Measurements from ENCODE around the gene ZNF808. TPM values are rescaled to one million over a fixed set of nuclear protein-coding genes. Genes with fewer than 3 reads are reported as not detected.

ZNF808 gene
- total and polyA plus RNA-seq, 2 of the 13 experiments (the other 11 are each of a cell fraction or from before 2014, with no cell fraction given), result 3.0 to 7.4 TPM

DNA sequence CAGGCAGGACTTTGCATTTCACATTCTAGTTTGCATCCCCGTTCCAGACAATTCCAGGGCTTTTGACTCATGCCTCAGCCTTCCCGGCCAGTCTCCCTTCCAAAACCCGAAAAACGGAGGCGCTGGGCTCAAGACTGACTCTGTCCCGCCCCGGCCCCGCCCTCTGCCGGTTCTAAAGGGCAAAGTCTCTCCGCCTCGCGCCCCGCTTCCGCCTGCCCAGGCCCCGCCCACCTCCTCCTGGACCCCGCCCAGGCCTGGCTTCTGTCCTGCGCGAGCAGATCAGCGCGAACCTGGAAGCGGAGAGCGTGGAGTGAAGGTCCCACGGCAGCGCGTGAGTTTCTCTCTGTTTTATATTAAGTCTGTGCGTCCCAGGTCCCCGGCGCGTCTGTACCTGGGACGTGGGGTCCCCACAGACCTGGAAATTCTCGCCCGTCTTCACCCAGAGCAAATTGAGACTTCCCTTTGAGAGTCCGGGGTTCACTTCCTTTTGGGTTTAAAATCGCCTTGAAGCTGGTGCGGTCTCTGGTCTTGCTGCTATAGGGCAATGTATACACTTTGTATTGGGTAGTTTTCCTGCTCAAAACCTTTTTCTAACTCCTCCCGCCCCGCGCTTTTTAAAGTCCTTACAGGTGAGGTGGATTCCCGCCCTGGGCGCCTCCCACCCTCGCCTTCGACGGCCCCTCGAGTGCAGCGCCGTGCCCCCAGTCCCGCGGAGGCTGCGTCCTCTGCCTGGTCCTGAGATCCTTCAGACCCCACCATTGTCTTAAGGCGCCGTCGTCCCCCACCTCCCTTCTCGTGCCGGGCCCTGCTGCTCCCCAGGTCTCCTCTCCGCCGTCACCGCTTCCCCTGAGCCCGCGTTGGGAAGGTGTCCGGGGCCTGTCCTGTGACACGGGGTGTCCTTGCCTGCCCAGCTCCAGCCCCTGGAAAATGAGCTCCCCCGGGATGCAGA lies 73.8 kb downstream of the ZNF808 start (continued):
- TF ChIP-seq RFX3 (CRISPR knock-in tag; IDR thresholded peaks at IDR 0.05) (no peak), IRF2 (CRISPR knock-in tag; IDR thresholded peaks at IDR 0.05) (0 out of 2 replicates have a peak, but pooled peaks have one; percentile 16), ZNF34 (CRISPR knock-in tag; IDR thresholded peaks at IDR 0.05; ENCODE audit: borderline replicate concordance) (no peak), ERF (CRISPR knock-in tag; IDR thresholded peaks at IDR 0.05) (peak; percentile 14; the same call in 1 of the 2 replicates), HOXA5 (CRISPR knock-in tag; IDR thresholded peaks at IDR 0.05) (0 out of 2 replicates have a peak, but pooled peaks have one; percentile 31), SP5 (CRISPR knock-in tag; IDR thresholded peaks at IDR 0.05; ENCODE audit: borderline replicate concordance, low read depth) (peak; percentile 74), ZNF260 (CRISPR knock-in tag; IDR thresholded peaks at IDR 0.05; ENCODE audit: borderline replicate concordance, low read depth) (no peak), HNRNPLL (IDR thresholded peaks at IDR 0.05; ENCODE audit: low read depth, low read length, poor library complexity, severe bottlenecking) (peak; percentile 34), ZNF569 (CRISPR knock-in tag; IDR thresholded peaks at IDR 0.05; ENCODE audit: borderline replicate concordance) (no peak), HOXA3 (CRISPR knock-in tag; IDR thresholded peaks at IDR 0.05) (peak; percentile 41; the same call in 1 of the 2 replicates), MAZ (IDR thresholded peaks at IDR 0.05; ENCODE audit: borderline replicate concordance, low read depth, low read length) (peak; percentile 54; the same call in 1 of the 2 replicates), MAZ (CRISPR knock-in tag; IDR thresholded peaks at IDR 0.05; ENCODE audit: low read depth) (no peak)
- TF ChIP-seq, protein P1, sequence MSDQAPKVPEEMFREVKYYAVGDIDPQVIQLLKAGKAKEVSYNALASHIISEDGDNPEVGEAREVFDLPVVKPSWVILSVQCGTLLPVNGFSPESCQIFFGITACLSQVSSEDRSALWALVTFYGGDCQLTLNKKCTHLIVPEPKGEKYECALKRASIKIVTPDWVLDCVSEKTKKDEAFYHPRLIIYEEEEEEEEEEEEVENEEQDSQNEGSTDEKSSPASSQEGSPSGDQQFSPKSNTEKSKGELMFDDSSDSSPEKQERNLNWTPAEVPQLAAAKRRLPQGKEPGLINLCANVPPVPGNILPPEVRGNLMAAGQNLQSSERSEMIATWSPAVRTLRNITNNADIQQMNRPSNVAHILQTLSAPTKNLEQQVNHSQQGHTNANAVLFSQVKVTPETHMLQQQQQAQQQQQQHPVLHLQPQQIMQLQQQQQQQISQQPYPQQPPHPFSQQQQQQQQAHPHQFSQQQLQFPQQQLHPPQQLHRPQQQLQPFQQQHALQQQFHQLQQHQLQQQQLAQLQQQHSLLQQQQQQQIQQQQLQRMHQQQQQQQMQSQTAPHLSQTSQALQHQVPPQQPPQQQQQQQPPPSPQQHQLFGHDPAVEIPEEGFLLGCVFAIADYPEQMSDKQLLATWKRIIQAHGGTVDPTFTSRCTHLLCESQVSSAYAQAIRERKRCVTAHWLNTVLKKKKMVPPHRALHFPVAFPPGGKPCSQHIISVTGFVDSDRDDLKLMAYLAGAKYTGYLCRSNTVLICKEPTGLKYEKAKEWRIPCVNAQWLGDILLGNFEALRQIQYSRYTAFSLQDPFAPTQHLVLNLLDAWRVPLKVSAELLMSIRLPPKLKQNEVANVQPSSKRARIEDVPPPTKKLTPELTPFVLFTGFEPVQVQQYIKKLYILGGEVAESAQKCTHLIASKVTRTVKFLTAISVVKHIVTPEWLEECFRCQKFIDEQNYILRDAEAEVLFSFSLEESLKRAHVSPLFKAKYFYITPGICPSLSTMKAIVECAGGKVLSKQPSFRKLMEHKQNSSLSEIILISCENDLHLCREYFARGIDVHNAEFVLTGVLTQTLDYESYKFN (CRISPR knock-in tag; conservative IDR thresholded peaks at IDR 0.05), result peak; percentile 72
- TF ChIP-seq, protein P2, sequence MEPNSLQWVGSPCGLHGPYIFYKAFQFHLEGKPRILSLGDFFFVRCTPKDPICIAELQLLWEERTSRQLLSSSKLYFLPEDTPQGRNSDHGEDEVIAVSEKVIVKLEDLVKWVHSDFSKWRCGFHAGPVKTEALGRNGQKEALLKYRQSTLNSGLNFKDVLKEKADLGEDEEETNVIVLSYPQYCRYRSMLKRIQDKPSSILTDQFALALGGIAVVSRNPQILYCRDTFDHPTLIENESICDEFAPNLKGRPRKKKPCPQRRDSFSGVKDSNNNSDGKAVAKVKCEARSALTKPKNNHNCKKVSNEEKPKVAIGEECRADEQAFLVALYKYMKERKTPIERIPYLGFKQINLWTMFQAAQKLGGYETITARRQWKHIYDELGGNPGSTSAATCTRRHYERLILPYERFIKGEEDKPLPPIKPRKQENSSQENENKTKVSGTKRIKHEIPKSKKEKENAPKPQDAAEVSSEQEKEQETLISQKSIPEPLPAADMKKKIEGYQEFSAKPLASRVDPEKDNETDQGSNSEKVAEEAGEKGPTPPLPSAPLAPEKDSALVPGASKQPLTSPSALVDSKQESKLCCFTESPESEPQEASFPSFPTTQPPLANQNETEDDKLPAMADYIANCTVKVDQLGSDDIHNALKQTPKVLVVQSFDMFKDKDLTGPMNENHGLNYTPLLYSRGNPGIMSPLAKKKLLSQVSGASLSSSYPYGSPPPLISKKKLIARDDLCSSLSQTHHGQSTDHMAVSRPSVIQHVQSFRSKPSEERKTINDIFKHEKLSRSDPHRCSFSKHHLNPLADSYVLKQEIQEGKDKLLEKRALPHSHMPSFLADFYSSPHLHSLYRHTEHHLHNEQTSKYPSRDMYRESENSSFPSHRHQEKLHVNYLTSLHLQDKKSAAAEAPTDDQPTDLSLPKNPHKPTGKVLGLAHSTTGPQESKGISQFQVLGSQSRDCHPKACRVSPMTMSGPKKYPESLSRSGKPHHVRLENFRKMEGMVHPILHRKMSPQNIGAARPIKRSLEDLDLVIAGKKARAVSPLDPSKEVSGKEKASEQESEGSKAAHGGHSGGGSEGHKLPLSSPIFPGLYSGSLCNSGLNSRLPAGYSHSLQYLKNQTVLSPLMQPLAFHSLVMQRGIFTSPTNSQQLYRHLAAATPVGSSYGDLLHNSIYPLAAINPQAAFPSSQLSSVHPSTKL (CRISPR knock-in tag; IDR thresholded peaks at IDR 0.05), result 0 out of 2 replicates have a peak, but pooled peaks have one; percentile 8
- TF ChIP-seq, protein P3, sequence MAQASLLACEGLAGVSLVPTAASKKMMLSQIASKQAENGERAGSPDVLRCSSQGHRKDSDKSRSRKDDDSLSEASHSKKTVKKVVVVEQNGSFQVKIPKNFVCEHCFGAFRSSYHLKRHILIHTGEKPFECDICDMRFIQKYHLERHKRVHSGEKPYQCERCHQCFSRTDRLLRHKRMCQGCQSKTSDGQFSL (CRISPR knock-in tag; IDR thresholded peaks at IDR 0.05), result no peak
- TF ChIP-seq, protein P4, sequence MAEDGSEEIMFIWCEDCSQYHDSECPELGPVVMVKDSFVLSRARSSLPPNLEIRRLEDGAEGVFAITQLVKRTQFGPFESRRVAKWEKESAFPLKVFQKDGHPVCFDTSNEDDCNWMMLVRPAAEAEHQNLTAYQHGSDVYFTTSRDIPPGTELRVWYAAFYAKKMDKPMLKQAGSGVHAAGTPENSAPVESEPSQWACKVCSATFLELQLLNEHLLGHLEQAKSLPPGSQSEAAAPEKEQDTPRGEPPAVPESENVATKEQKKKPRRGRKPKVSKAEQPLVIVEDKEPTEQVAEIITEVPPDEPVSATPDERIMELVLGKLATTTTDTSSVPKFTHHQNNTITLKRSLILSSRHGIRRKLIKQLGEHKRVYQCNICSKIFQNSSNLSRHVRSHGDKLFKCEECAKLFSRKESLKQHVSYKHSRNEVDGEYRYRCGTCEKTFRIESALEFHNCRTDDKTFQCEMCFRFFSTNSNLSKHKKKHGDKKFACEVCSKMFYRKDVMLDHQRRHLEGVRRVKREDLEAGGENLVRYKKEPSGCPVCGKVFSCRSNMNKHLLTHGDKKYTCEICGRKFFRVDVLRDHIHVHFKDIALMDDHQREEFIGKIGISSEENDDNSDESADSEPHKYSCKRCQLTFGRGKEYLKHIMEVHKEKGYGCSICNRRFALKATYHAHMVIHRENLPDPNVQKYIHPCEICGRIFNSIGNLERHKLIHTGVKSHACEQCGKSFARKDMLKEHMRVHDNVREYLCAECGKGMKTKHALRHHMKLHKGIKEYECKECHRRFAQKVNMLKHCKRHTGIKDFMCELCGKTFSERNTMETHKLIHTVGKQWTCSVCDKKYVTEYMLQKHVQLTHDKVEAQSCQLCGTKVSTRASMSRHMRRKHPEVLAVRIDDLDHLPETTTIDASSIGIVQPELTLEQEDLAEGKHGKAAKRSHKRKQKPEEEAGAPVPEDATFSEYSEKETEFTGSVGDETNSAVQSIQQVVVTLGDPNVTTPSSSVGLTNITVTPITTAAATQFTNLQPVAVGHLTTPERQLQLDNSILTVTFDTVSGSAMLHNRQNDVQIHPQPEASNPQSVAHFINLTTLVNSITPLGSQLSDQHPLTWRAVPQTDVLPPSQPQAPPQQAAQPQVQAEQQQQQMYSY (CRISPR knock-in tag; IDR thresholded peaks at IDR 0.05), result 0 out of 2 replicates have a peak, but pooled peaks have one; percentile 22
